K562 (cell line): ENCODE results near the gene GMDS.

ENCODE experiments used
- GMEB1 ChIP-seq: fragments of 250-450 bp; sonication (Bioruptor Pico); IDR thresholded peaks from 2 replicates; pipeline ENCODE4 v1.4.0; 2020; ENCODE audit warnings: mild to moderate bottlenecking
- HNRNPL ChIP-seq: fragments of 200-400 bp; formaldehyde crosslinking; IDR thresholded peaks from 2 replicates; pipeline ENCODE4 v1.6.1; 2017; ENCODE audit warnings: low read depth, mild to moderate bottlenecking, low read length
- NR3C1 ChIP-seq: sonication (generic); formaldehyde crosslinking; IDR thresholded peaks from 2 replicates; pipeline ENCODE4 v1.8.1; 2022; ENCODE audit warnings: missing genetic modification reagents
- POLR2A ChIP-seq: fragments of 450-650 bp; conservative IDR thresholded peaks from 2 replicates; pipeline ENCODE4 v1.6.1; 2016
- TF ChIP-seq, protein P1 (sequence below), 3 experiments: IDR thresholded peaks in 2 of 3; conservative IDR thresholded peaks in 1 of 3; 2 replicates each; pipeline ENCODE4 v1.5.1; 2011 to 2012; ENCODE audit warnings: low read length in 3 of 3, mild to moderate bottlenecking in 3 of 3, control low read depth in 2 of 3, improper control_type of control experiment in 1 of 3, inconsistent platforms in 1 of 3, low read depth in 1 of 3, mixed read lengths in 1 of 3, moderate library complexity in 1 of 3; ENCODE audit not compliant: insufficient read depth in 2 of 3

DNA sequence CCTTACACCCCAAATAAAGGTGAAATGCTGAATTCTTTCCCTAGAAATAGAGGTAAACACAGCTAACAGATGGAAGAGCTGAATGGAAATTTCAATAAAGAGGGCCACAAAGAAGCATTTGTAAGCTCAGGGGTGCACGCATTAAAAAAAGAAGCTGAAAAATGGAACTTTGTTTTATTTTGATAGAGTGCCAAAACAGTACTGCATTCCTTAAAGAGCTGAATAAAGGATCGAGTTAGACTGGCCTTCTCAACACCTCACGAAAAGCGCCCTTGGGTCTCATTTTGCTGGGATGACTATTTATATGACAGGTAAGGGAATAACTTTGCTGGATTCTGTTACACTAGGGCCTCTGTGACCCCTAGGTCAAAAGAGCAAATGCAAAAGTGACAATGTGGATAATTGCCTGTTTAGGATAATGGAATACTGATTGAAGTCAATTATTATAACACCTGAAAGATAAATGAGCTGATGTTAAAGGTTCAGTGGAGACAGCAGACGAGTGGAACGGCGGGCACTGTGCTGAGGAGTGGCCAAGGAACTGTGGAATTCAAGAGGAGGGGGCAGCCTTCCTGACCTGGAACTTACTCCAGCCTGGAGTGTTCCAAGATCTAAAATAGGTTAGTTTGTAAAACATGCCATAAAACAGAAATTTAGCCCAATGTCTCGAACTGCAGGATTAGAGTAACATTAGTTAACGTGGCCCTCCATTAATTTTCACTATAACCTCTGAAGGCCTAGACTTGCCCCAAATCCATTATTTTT lies 467.3 kb downstream of the GMDS start:
- no peak for TF ChIP-seq HNRNPL
- no peak for TF ChIP-seq NR3C1 (CRISPR knock-in tag)
- TF ChIP-seq, protein P1, sequence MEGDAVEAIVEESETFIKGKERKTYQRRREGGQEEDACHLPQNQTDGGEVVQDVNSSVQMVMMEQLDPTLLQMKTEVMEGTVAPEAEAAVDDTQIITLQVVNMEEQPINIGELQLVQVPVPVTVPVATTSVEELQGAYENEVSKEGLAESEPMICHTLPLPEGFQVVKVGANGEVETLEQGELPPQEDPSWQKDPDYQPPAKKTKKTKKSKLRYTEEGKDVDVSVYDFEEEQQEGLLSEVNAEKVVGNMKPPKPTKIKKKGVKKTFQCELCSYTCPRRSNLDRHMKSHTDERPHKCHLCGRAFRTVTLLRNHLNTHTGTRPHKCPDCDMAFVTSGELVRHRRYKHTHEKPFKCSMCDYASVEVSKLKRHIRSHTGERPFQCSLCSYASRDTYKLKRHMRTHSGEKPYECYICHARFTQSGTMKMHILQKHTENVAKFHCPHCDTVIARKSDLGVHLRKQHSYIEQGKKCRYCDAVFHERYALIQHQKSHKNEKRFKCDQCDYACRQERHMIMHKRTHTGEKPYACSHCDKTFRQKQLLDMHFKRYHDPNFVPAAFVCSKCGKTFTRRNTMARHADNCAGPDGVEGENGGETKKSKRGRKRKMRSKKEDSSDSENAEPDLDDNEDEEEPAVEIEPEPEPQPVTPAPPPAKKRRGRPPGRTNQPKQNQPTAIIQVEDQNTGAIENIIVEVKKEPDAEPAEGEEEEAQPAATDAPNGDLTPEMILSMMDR (IDR thresholded peaks at IDR 0.05 in 2 of 3, conservative IDR thresholded peaks at IDR 0.05 in 1 of 3; ENCODE audit: insufficient read depth in 2 of 3, low read depth in 1 of 3, low read length in 3 of 3), result no peak
- TF ChIP-seq GMEB1 (CRISPR knock-in tag), result no peak
- no peak for TF ChIP-seq POLR2A
